DND-41 (cell line): Measurements from ENCODE around the gene MYH16.

ENCODE experiments used
- EZH2 ChIP-seq: IDR thresholded peaks from 3 replicates; pipeline ENCODE4 v1.6.1; 2012; ENCODE audit warnings: borderline replicate concordance, low read depth, mild to moderate bottlenecking, moderate library complexity, low read length, inconsistent platforms; ENCODE audit not compliant: severe bottlenecking
- TF ChIP-seq, protein P1 (sequence below): IDR thresholded peaks from 2 replicates; pipeline ENCODE4 v1.5.1; 2012; ENCODE audit warnings: borderline replicate concordance, low read length, moderate library complexity, mild to moderate bottlenecking; ENCODE audit not compliant: poor library complexity, severe bottlenecking; ENCODE audit errors: extremely low read depth

DNA sequence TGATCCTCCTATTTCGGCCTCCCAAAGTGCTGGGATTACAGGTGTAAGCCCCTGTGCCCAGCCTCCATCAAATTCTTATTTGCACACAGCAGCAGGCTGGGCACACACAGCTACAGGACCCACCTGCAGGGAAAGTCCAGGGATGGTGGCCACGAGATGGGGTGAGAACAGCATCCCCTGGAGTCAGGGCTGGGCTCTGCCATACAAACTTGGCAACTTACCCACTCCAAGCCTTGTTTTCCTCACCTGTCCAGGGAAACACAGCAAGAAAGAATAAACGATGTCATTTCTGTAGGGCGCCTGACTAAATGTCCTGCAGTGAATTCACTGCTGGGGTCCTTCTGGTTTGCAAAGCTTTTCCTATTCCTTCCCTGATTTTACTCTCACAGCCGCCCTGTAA lies 5.5 kb downstream of the MYH16 start:
- TF ChIP-seq, protein P1, sequence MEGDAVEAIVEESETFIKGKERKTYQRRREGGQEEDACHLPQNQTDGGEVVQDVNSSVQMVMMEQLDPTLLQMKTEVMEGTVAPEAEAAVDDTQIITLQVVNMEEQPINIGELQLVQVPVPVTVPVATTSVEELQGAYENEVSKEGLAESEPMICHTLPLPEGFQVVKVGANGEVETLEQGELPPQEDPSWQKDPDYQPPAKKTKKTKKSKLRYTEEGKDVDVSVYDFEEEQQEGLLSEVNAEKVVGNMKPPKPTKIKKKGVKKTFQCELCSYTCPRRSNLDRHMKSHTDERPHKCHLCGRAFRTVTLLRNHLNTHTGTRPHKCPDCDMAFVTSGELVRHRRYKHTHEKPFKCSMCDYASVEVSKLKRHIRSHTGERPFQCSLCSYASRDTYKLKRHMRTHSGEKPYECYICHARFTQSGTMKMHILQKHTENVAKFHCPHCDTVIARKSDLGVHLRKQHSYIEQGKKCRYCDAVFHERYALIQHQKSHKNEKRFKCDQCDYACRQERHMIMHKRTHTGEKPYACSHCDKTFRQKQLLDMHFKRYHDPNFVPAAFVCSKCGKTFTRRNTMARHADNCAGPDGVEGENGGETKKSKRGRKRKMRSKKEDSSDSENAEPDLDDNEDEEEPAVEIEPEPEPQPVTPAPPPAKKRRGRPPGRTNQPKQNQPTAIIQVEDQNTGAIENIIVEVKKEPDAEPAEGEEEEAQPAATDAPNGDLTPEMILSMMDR = peak; percentile 8
- TF ChIP-seq EZH2 = no peak
